DOHH2 (cell line): ENCODE measurements around the gene CD300H.

ENCODE experiments used
- CTCF ChIP-seq: fragments of 200-600 bp; sonication (generic); IDR thresholded peaks from one replicate; pipeline ENCODE4 v1.5.1; 2014; ENCODE audit warnings: antibody characterized with exemption, mild to moderate bottlenecking, low read depth, low read length; ENCODE audit not compliant: poor library complexity, severe bottlenecking
- EZH2phosphoT487 ChIP-seq: fragments of 200-600 bp; sonication (generic); IDR thresholded peaks from 2 replicates; pipeline ENCODE4 v1.6.1; 2017; ENCODE audit warnings: borderline replicate concordance, mild to moderate bottlenecking, antibody characterized with exemption, low read length, moderate library complexity, mixed read lengths

- TF ChIP-seq CTCF (no peak), EZH2phosphoT487 (no peak)
Measured at GRCh38 chr17:74522381-74523105, 44.8 kb downstream of the CD300H start.
